Fibroblast of skin of left biceps (primary cell): ENCODE measurements around the gene ARMC9.

ENCODE experiments used
- DNase-seq, 2 experiments: peaks; one replicate each; pipeline ENCODE4 v3.0.0-alpha.2; 2013; ENCODE audit warnings: low read depth in 2 of 2

ARMC9 gene

DNA sequence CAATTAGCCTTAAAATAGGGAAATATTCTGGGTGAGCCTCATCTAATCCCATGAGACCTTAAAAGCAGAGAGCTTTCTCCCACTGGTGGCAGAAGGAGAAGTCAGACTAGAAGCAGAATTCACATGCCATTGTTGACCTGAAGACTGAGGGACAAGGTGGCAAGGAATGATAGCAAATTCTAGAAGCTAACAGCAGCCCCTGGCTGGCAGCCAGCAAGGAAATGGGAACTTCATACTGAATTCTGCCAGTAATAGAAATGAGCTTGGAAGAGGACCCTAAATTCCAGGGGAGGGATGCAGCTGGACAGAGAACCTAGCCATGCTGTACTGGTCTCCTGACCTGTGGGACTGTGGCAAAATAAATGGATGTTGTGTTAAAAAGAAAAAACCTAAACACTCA lies 216.6 kb downstream of the ARMC9 start:
- no peak for DNase-seq

DNA sequence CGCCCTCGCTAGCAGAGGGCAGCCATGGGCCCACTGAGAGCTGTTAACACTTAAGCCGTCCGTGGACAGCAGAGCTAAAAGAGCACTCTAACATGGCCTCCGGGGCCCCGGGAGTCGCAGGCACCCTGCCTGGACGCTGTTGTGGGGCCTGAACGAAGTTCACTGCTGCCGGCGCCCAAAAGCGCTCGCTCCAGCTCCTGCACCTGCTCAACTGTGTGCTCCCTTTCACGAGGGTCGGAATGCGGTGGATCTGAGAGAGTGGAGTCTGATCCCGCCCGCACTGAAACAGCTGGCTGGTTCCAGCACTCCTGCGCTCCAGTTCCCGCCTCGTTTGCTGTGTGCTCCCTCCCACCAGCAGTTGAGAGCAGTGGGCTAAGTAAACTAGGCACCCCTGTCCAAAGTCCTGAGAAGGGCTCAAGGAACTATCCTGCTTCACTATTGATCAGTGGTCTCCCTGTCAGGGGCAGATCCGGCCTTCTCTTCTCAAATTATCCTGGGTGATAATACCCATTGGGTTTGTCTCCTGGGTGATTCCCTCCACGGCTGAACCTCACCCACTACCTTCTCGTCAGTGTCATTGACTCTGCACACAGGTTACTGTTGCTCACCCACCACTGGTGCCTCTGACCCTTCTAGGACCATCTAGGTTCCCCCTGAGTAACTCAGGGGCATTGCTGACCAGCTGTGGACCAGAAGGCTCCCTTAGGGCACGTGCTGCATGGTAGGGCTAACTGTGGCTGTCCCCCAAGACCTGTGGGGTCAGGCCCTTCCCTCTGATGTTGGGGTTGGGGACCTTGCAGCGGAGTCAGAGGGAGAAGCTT lies 220.6 kb downstream of the ARMC9 start:
- no peak for DNase-seq

DNA sequence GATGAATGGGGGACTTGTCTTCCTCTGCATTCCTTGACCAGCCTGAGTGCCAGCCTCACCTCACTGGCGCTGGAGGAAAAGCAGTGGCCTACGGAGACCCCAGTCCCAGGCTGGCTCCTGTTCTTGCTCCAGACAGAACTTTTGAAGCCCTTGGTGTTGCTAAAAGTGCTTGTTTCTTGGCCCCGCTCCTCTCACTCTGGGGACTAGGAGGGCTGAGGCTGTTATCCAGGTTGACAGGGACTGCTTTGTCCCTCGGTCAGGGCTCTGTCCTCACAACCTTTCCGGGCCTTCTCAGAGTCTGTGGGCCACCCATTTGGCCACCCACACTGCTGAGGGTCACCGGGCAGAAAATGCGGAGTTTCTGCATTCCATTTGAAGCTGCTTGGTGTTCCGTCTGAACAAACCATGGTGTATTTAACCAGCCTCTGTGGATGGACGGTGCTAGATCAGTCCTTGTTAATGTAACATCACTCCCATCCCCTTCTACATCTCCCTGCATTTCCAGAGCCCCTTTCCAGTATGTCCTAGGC lies 222.7 kb downstream of the ARMC9 start:
- no peak for DNase-seq

- no peak for DNase-seq
Observed at GRCh38 chr2:231422056-231422455, 223.6 kb downstream of the ARMC9 start.

DNA sequence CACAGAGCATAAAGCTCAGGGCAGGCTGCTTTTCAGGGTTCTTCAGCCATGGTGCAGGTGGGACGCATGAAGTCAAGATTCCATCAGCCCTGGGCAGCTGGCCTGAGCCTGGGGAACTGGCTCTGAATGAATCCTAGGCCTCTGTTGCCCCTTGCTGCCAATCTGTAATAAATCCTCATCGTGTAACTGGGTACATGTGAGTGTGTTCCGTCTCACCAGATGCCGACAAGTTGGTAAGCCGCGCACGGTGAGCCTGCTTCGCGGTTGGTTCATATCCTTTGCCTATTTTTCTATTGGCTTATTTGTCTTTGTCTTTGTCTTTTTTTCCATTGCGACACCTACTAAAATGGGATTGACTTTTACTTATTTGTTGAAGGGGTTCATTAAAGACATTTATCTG lies 224.7 kb downstream of the ARMC9 start:
- DNase-seq = no peak
